GM19239 (cell line): ENCODE measurements around the gene IKZF3.
"Not testable (repeated sequence)": the region's sequence is repeated elsewhere in the genome, so short reads cannot be mapped to it uniquely, and the experiment has no call there.

Experiments
- DNase-seq: peaks from one replicate; pipeline ENCODE4 v3.0.0; 2011; ENCODE audit warnings: low spot score; ENCODE audit not compliant: insufficient read length
- FAIRE-seq: peaks from 2 replicates; lab custom pipeline; 2011; peaks lifted over from hg19 to GRCh38; lab: Jason Lieb, UNC

Gene IKZF3

GRCh38 chr17:39729280-39729851, 134.7 kb downstream of the IKZF3 start:
- FAIRE-seq (no peak), DNase-seq (no peak)

DNA sequence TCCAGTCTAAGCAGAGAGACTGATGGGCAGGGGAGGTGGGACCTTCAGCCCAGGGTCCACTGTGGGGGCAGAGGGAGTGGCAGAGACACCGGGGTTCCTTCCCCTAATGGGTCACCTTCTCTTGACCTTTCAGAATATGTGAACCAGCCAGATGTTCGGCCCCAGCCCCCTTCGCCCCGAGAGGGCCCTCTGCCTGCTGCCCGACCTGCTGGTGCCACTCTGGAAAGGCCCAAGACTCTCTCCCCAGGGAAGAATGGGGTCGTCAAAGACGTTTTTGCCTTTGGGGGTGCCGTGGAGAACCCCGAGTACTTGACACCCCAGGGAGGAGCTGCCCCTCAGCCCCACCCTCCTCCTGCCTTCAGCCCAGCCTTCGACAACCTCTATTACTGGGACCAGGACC, 136.6 kb downstream of the IKZF3 start:
- FAIRE-seq (no peak), DNase-seq (no peak)

- no peak for FAIRE-seq
- DNase-seq: no peak
These were observed 137.5 kb downstream of the IKZF3 start for GRCh38 chr17:39726617-39727016.

- not testable (repeated sequence) for DNase-seq, FAIRE-seq
These were observed 138.2 kb downstream of the IKZF3 start for GRCh38 chr17:39725923-39726322.

- FAIRE-seq: no peak
- DNase-seq: no peak
These were observed 139.4 kb downstream of the IKZF3 start for GRCh38 chr17:39724731-39725130.

DNA sequence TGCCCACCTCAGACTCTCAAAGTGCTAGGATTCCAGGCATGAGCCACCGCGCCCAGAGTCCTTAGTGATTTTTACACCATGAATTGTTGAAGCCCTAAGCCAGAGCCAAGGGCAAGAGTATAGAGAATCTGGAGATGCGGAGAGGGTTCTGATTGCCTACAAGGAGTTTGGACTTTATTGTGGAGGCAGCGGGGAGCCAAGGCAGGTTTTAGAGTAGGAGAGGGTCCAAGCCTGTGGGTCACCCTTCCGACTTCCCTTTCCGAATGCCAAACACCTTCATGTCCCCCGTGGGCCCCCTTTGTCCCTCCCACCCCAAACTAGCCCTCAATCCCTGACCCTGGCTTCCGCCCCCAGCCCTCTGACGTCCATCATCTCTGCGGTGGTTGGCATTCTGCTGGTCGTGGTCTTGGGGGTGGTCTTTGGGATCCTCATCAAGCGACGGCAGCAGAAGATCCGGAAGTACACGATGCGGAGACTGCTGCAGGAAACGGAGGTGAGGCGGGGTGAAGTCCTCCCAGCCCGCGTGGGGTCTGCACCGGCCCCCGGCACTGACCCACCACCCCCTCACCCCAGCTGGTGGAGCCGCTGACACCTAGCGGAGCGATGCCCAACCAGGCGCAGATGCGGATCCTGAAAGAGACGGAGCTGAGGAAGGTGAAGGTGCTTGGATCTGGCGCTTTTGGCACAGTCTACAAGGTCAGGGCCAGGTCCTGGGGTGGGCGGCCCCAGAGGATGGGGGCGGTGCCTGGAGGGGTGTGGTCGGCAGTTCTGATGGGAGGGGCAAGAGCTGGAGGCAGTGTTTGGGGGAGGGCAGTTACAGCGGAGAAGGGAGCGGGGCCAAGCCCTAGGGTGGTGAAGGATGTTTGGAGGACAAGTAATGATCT, 140.9 kb downstream of the IKZF3 start:
- no peak for DNase-seq
- FAIRE-seq: no peak

- DNase-seq (no peak), FAIRE-seq (no peak)
These were observed 142.0 kb downstream of the IKZF3 start for GRCh38 chr17:39722104-39722503.

- FAIRE-seq (no peak), DNase-seq (no peak)
These were observed 144.4 kb downstream of the IKZF3 start for GRCh38 chr17:39719563-39720355.

DNA sequence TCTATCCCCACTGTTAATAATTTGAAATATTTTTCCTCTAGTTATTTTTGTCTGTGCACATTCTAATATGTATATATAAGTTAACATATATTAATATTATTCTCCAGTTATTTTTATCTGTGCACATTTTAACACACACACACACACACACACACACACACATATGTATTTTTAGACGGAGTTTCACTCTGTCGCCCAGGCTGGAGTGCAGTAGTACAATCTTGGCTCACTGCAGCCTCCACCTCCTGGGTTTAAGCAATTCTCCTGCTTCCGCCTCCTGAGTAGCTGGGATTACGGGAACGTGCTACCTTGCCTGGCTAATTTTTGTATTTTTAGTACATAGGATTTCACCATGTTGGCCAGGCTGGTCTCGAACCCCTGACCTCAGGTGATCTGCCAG, 146.5 kb downstream of the IKZF3 start:
- FAIRE-seq (no peak), DNase-seq (no peak)

- no peak for FAIRE-seq
- DNase-seq: no peak
These were observed 147.1 kb downstream of the IKZF3 start for GRCh38 chr17:39716879-39717536.

- DNase-seq (no peak), FAIRE-seq (no peak)
These were observed 147.9 kb downstream of the IKZF3 start for GRCh38 chr17:39716073-39716818.

DNA sequence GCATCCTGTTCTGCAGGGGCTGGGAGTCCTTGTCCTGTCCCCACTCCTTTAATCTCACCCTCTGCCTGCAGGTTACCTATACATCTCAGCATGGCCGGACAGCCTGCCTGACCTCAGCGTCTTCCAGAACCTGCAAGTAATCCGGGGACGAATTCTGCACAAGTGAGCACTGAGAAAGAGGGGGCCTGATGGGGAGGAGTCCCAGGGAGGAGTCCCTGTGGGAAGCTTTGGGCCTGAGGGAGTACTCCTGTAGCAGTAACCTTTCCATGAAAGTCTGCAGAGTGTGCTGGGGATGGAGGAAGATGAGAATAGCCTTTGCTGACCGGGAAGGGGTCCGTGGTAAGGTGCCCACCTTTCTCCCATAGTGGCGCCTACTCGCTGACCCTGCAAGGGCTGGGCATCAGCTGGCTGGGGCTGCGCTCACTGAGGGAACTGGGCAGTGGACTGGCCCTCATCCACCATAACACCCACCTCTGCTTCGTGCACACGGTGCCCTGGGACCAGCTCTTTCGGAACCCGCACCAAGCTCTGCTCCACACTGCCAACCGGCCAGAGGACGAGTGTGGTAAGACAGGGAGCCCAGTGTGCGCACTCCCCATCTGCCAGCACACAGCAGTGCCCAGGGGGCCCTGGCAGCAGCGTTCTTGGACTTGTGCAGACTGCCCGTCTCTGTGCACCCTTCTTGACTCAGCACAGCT, 148.6 kb downstream of the IKZF3 start:
- no peak for FAIRE-seq

DNA sequence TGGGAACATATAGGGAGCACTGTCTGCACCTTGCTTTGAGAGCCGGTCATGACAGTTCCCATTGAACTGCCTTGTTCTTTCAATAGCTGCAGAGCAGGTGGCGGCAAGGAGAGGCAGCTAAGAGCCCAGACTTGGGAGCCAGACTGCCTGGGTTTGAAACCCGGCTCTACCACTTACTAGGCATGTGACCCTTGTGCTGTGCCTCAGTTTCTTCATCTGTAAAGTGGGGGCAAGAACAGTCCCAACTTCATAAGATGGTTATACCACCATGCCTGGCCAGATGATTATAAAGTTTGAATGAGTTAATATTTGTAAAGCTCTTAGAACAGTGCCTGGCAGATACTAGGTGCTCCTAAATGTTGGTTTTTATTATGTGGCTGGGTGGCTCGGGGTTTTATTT, 149.9 kb downstream of the IKZF3 start:
- FAIRE-seq (no peak), DNase-seq (no peak)

More for the DNA sequence above, 148.6 kb downstream of the IKZF3 start:
- DNase-seq: no peak

DNA sequence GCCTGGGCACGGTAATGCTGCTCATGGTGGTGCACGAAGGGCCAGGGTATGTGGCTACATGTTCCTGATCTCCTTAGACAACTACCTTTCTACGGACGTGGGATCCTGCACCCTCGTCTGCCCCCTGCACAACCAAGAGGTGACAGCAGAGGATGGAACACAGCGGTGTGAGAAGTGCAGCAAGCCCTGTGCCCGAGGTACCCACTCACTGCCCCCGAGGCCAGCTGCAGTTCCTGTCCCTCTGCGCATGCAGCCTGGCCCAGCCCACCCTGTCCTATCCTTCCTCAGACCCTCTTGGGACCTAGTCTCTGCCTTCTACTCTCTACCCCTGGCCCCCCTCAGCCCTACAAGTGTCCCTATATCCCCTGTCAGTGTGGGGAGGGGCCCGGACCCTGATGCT, 152.3 kb downstream of the IKZF3 start:
- DNase-seq (no peak), FAIRE-seq (no peak)

DNA sequence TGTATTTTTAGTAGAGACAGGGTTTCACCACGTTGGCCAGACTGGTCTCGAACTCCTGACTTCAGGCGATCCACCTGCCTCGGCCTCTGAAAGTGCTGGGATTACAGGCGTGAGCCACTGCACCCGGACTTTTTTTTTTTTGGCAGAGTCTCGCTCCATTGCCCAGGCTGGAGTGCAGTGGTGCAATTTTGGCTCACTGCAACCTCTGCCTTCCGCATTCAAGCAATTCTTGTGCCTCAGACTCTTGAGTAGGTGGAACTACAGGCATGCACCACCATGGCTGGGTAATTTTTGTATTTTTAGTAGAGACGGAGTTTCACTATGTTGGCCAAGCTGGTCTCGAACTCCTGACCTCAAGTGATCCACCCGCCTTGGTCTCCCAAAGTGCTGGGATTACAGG, 153.0 kb downstream of the IKZF3 start:
- not testable (repeated sequence) for DNase-seq, FAIRE-seq

DNA sequence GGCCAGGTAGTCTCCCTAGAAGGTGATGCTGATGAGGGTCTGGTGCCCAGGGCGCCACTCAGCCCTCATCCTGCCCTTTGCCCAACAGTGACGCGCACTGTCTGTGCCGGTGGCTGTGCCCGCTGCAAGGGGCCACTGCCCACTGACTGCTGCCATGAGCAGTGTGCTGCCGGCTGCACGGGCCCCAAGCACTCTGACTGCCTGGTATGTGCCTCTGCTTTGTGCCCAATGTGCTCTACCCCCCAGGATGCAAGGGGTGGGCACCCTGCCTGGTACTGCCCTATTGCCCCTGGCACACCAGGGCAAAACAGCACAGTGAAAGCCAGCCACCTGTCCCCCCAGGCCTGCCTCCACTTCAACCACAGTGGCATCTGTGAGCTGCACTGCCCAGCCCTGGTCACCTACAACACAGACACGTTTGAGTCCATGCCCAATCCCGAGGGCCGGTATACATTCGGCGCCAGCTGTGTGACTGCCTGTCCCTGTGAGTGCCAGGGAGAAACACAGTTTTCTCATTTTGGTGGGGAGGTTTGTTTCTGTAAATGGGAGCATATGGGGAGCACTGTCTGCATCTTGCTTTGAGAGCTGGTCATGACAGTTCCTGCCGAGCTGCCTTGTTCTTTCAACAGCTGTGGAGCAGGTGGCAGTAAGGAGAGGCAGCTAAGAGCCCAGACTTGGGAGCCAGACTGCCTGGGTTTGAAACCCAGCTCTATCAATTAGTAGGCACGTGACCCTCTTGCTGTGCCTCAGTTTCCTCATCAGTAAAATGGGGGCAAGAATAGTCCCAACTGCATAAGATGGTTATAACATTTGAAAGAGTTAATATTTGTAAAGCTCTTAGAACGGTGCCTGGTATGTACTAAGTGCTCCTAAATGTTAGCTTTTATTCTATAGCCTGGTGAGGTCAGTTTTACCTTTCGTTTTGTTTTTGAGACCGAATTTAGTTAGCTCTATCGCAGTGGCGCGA, 153.8 kb downstream of the IKZF3 start:
- FAIRE-seq (no peak), DNase-seq (no peak)

- DNase-seq (no peak), FAIRE-seq (no peak)
These were observed 154.7 kb downstream of the IKZF3 start for GRCh38 chr17:39709319-39709997.
